Measurements from ENCODE around the gene RPL28.
"Not testable (repeated sequence)": the region's sequence is repeated elsewhere in the genome, so short reads cannot be mapped to it uniquely, and the experiment has no call there.

Gene RPL28

DNA sequence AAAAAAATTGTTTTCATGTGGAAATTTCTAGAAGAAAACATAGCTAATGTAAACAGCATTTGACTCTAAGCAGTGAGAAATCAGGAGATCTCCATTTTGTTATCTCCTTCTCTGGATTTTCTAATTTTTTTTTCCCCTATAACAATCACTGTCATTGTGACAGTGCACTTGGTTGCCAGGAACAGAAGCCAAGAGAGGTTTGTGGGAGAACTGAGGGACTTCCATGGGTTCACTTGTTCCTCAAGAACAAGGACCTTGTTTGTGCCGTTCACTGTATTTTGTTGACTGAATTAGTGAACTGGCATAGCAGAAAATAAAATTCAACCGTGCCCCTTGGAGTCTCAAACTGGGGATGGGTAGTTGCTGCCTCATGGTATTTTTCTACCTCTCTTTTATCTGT, 40.3 kb downstream of the RPL28 start:
- no peak for DNase-seq (ENCODE audit: low read depth)

DNA sequence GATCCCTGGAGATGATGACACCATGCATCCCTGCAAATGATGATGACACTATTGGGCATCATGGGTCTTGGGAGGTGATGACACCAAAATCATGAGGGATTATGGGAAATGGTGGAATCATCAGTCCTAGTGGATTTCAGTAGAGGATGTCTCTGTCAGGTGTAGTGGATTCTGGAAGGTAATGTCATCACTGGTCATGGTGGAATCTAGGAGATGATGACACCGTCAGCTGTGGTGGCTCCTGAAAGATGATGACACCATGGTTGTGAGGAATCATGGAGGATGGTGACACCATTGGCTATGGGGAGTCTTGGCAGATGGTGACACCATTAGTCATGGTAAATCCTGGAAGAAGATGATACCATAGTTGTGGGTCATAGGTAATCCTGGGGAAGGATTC, 45.5 kb downstream of the RPL28 start:
- DNase-seq (ENCODE audit: low read depth): no peak

- DNase-seq (ENCODE audit: low read depth): no peak
Observed at GRCh38 chr19:55432241-55432959, 46.7 kb downstream of the RPL28 start.

GRCh38 chr19:55433292-55433691, 47.6 kb downstream of the RPL28 start:
- DNase-seq (ENCODE audit: low read depth): no peak

DNA sequence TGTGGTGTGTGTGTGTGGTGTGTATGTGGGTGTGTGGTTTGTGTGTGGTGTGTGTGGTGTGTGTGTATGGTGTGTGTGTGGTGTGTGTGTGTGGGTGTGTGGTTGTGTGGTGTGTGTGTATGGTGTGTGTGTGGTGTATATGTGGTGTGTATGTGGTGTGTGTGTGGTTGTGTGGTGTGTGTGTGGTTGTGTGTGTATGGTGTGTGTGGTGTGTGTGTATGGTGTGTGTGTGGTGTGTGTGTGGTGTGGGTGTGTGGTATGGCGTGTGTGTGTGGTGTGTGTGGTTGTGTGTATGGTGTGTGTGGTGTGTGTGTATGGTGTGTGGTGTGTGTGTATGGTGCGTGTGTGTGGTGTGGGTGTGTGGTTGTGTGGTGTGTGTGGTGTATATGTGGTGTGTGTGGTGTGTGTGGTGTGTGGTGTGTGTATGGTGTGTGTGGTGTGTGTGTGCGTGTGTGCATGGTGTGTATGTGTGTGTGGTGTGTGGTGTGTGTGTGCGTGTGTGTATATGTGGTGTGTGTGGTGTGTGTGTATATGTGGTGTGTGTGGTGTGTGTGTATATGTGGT, 48.7 kb downstream of the RPL28 start:
- DNase-seq (ENCODE audit: low read depth): no peak

- no peak for DNase-seq (ENCODE audit: low read depth)
Observed at GRCh38 chr19:55435020-55435419, 49.3 kb downstream of the RPL28 start.

GRCh38 chr19:55436847-55437246, 51.1 kb downstream of the RPL28 start:
- no peak for DNase-seq (ENCODE audit: low read depth)

GRCh38 chr19:55437410-55437809, 51.7 kb downstream of the RPL28 start:
- no peak for DNase-seq (ENCODE audit: low read depth)

- no peak for DNase-seq (ENCODE audit: low read depth)
Observed at GRCh38 chr19:55439052-55439451, 53.3 kb downstream of the RPL28 start.

GRCh38 chr19:55440411-55441105, 54.8 kb downstream of the RPL28 start:
- DNase-seq (ENCODE audit: low read depth): no peak

- no peak for DNase-seq (ENCODE audit: low read depth)
Observed at GRCh38 chr19:55441319-55441691, 55.6 kb downstream of the RPL28 start.

- DNase-seq (ENCODE audit: low read depth): no peak
Observed at GRCh38 chr19:55441692-55442321, 56.1 kb downstream of the RPL28 start.

DNA sequence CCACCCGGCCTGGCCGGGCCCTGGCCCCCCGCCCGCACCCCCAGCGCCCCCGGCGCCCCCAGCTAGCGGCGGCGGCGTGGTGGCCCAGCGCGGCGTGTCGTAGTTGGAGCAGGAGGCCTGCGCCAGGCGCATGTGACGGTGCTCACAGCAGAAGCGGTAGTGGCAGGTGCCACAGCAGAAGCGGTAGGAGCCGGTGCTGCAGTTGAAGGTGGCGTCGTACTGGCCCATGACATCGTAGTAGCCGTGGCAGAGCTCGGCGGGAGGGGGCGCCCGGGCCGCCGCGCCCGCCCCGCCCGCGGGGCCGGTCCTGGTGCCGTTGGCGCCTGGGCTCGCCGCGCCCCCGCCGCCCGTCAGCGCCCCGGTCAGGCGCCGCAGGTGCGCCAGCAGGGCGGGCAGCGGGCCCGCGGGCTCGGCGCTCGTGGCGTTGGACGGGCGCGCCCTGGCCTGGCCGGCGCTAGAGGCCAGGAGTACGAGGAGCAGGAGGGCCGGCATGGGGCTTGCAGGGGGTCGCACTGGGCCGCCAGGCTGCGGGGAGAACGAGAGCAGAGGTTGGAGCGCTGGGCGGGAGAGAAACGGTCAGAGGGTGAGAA, 56.7 kb downstream of the RPL28 start:
- no peak for DNase-seq (ENCODE audit: low read depth)

GRCh38 chr19:55443045-55443823, 57.5 kb downstream of the RPL28 start, which contains the start of gene SHISA7:
SHISA7 (minus strand) TSS chr19:55443300; CDS start chr19:55442863, 437 bp downstream.
- no peak for DNase-seq (ENCODE audit: low read depth)

DNA sequence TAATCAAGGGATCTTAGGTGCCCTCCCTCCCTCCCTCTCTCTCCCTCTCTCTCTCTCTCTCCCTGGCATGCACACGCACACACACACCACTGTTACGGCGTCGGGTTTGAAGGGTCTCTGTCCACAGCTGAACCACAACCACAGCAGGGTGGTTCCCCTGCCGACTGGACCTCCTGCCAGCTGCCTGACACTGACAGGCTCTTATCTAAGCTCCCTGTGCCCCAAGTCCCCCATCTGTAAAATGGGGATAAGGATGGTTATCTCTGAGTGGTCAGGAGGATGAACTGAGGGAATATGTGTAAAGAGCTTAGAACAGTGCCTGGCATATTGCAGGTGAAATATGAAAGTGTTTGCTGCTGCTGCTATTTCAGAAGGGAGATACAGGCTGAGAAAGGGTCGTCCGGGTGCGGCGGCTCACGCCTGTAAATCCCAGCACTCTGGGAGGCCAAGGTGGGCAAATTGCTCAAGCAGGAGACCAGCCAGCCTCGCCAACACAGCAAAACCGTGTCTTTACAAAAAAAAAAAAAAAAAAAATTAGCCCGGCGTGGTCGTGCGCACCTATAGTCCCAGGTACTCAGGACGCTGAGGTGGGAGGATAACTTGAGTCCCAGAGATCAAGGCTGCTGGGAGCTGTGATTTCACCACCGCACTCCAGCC, 58.2 kb downstream of the RPL28 start:
- no peak for DNase-seq (ENCODE audit: low read depth)

DNA sequence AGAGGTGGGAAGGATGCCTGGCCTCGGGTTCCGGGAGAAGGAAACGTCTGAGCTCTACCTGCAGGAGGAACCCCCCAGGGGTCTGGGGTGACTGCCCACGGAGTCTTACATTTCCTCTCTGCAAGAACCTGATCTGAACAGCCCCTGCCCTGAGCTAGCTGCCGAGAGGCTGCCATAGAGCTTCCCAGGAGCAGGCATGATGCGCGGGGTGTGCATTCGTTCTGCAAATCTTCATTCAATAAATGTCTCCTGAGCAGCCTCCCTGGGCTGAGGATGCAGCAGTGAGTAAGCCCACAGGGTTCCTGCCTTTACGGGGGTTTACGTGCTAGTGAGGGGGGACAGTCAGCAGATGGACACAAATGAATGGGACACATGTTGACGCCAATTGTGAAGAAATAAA, 58.9 kb downstream of the RPL28 start:
- DNase-seq (ENCODE audit: low read depth): no peak

DNA sequence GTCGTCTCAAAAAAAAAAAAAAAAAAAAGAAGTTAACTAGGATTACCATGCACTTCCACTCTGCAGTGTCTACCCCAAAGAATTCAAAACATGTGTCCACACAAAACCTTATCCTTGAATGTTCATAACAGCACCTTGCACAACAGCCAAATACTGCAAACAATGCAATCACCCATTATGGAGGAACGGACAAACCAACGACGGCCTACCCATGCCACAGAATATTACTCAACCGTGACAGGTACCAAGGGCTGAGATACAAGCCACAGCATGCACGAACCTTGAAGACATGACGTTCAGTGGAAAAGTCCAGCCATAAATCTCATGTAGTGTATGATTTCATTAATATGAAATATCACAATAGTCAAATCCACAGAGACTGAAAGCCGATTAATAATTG, 60.3 kb downstream of the RPL28 start:
- no peak for DNase-seq (ENCODE audit: low read depth)

GRCh38 chr19:55447421-55448174, 61.9 kb downstream of the RPL28 start:
- DNase-seq (ENCODE audit: low read depth): no peak

DNA sequence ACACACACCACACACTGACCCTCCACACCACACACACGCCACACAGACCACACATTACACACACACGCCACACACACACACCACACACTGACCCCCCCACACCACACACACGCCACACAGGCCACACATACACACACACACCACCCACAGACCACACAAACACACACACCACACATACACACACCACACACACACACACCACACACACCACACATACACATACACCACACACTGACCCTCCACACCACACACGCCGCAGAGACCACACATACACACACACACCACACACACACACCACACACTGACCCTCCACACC, 62.4 kb downstream of the RPL28 start:
- DNase-seq (ENCODE audit: low read depth): not testable (repeated sequence)

- no peak for DNase-seq (ENCODE audit: low read depth)
Observed at GRCh38 chr19:55449469-55449868, 63.7 kb downstream of the RPL28 start.

Data from stimulated activated CD8-positive, alpha-beta memory T cell treated with anti-CD3 and anti-CD28 coated beads, Interleukin-12 subunit alpha, Interleukin-12 subunit beta, amount 100 ng/mL, for 4 hours (primary cell).